ENCODE measurements around the gene ACAN. TPM values are rescaled to one million over a fixed set of nuclear protein-coding genes. Genes with fewer than 3 reads are reported as not detected.

Gene ACAN
- total and polyA plus RNA-seq, 2 of the 8 experiments (the other 6 are each of a cell fraction or from before 2014, with no cell fraction given) = 0.71 to 0.73 TPM

GRCh38 chr15:88800738-88801137 lies 2.5 kb upstream of the ACAN start (continued):
- TF ChIP-seq CHD1 (IDR thresholded peaks at IDR 0.05; ENCODE audit: low read depth, low read length) = no peak
- TF ChIP-seq FOSL1 (IDR thresholded peaks at IDR 0.05; ENCODE audit: insufficient read depth, low read depth, low read length) = no peak
- no peak for TF ChIP-seq EP300 (IDR thresholded peaks at IDR 0.05; ENCODE audit: borderline replicate concordance in 1 of 2, low read depth in 2 of 2, low read length in 2 of 2)
- TF ChIP-seq TAF7 (optimal IDR thresholded peaks at IDR 0.05; ENCODE audit: borderline replicate concordance, low read depth, low read length) = no peak
